Right atrium auricular region (tissue), 2 donors: ENCODE measurements around the gene CPPED1. TPM values are rescaled to one million over a fixed set of nuclear protein-coding genes. Genes with fewer than 3 reads are reported as not detected.

ENCODE experiments used
- DNase-seq: peaks from one replicate; pipeline ENCODE4 v3.0.0-alpha.2; 2019; ENCODE audit warnings: low spot score
- H3K27ac ChIP-seq, 2 donors: fragments of 200-600 bp; sonication (generic); 1 replicate in 1 of 2; 2 replicates in 1 of 2; pipeline ENCODE4 v1.5.1; 2016 to 2019
- H3K27me3 ChIP-seq, 2 donors: fragments of 200-600 bp; sonication (generic); one replicate each; pipeline versions ENCODE4 v1.5.1 to v1.6.0; 2017 to 2019
- H3K36me3 ChIP-seq: fragments of 200-600 bp; sonication (generic); one replicate; pipeline ENCODE4 v1.5.1; 2016
- H3K4me1 ChIP-seq, 2 donors: fragments of 200-600 bp; sonication (generic); one replicate each; pipeline versions ENCODE4 v1.5.1 to v1.6.0; 2017 to 2019
- H3K4me3 ChIP-seq, 2 donors: fragments of 200-600 bp; sonication (generic); 1 replicate in 1 of 2; 2 replicates in 1 of 2; pipeline ENCODE4 v1.5.1; 2017 to 2019; ENCODE audit warnings: mild to moderate bottlenecking in 1 of 2, moderate library complexity in 1 of 2
- H3K9me3 ChIP-seq, 2 donors: fragments of 200-600 bp; sonication (generic); one replicate each; pipeline ENCODE4 v1.5.1; 2019
- total RNA-seq, 2 donors: library from RNA; depleted of rRNA; stranded (reverse); fragments of >200 nt; gene quantifications; one replicate each; pipeline ENCODE4 v1.1.0, GENCODE V29; 2016
- TF ChIP-seq, protein P1 (sequence below), 2 donors: fragments of 200-600 bp; sonication (generic); IDR thresholded peaks; one replicate each; pipeline ENCODE4 v1.5.1; 2019; ENCODE audit warnings: antibody characterized with exemption in 2 of 2

Gene CPPED1, protein sequence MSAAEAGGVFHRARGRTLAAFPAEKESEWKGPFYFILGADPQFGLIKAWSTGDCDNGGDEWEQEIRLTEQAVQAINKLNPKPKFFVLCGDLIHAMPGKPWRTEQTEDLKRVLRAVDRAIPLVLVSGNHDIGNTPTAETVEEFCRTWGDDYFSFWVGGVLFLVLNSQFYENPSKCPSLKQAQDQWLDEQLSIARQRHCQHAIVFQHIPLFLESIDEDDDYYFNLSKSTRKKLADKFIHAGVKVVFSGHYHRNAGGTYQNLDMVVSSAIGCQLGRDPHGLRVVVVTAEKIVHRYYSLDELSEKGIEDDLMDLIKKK
- total RNA-seq, result 1 to 10 TPM; 5.9 to 6.4 TPM

DNA sequence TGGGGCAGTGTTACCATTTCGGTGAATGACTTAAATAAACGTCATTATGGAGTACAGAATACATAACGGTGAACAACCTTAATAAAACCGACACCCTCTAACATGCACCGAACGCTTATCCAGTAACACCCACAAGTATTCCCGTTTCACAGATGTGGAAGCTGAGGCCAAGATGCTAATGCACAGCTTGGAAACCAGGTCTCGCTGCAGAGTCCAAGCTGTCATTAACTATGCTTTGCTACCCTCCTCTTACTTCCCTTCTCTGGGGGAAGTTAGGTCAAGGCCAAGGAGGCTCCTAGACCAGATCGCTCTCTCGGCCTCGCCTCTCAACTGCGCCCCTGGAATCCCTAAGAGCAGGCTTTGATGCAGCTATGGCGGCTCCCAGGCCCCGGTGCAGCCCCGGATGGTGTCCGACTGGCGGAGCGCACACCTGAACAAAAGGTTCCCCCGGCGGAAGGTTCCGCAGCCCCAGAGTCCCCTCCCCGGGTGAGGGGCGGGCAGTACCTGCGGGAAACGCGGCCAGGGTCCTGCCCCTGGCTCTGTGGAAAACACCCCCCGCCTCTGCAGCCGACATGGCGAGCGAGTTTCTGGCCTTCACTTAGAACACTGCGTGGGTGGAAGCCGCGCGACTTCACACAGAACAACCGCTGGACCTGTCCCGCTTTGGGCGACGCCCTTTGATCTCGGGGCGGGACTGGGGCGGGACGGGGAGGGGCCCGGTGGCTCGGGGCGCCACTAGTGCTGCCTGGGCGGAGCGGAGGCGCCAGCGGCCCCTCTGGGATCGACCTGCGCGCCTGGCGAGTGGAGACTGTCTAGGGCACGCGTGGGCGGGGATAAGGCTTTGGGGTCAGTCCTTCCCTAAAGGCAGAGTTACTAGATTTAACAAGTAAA lies at the start of gene CPPED1:
CPPED1 (minus strand) TSS at position 685 of the 891 bp plus-strand sequence; CDS start at position 574, 111 bp downstream.
- Histone ChIP-seq H3K27ac (peak within 1 kb of the TSS; percentile 77 to 84), H3K9me3 (no peaks in the 10 kb centered on the region), H3K27me3 (no peaks in the 10 kb centered on the region), H3K4me3 (peak within 1 kb of the TSS; percentile 51 to 62), H3K4me1 (peaks cover 0 to 32% of the 10 kb centered on the region in 2 donors), H3K36me3 (no peaks in the 10 kb centered on the region)
- peak; percentile 88 for DNase-seq
- TF ChIP-seq, protein P1, sequence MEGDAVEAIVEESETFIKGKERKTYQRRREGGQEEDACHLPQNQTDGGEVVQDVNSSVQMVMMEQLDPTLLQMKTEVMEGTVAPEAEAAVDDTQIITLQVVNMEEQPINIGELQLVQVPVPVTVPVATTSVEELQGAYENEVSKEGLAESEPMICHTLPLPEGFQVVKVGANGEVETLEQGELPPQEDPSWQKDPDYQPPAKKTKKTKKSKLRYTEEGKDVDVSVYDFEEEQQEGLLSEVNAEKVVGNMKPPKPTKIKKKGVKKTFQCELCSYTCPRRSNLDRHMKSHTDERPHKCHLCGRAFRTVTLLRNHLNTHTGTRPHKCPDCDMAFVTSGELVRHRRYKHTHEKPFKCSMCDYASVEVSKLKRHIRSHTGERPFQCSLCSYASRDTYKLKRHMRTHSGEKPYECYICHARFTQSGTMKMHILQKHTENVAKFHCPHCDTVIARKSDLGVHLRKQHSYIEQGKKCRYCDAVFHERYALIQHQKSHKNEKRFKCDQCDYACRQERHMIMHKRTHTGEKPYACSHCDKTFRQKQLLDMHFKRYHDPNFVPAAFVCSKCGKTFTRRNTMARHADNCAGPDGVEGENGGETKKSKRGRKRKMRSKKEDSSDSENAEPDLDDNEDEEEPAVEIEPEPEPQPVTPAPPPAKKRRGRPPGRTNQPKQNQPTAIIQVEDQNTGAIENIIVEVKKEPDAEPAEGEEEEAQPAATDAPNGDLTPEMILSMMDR (IDR thresholded peaks at IDR 0.05), result no peak

DNA sequence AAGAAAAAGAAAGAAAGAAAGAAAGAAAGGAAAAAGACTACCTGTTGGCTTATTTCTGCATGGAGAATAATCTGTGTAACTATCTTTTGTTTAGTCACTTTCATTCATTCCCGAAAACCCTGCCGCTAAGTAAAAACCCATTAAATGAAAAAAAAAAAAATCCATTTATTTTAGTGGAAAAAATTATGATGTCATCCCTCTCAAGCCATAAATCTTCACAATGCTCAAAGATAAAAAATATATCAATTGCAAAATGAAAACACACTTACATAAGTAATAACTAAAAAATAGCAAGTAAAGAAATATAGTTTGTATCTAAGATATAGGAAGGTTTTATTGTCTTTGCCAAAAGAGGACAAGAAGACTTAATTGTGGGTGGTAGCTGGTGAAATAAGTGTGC lies 46.5 kb upstream of the CPPED1 start:
- H3K27me3 ChIP-seq, result no peaks in the 10 kb centered on the region
- no peaks in the 10 kb centered on the region for H3K4me1 ChIP-seq
- TF ChIP-seq, protein P1 (IDR thresholded peaks at IDR 0.05), result no peak
- no peak overlapping the region for H3K27ac ChIP-seq
- DNase-seq, result no peak
- no peaks in the 10 kb centered on the region for H3K36me3 ChIP-seq
- H3K9me3 ChIP-seq, result no peaks in the 10 kb centered on the region
- H3K4me3 ChIP-seq, result no peak overlapping the region

DNA sequence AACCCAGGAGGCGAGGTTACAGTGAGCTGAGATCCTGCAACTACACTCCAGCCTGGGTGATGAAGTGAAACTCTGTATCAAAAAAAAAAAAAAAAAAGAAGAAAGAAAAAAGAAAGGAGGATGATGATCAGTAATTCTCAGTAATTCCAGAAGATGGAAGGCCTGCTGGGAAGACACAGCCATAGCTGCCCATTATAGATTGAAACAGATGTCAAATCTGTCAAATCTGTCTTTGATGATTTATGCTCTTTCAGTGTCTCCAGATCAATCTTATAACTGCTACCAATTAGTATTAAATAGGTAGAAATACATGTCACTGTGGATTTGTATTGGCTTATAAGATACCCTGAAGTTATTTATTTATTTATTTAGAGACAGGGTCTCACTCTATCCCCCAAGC lies 42.9 kb upstream of the CPPED1 start:
- Histone ChIP-seq H3K9me3 (no peaks in the 10 kb centered on the region), H3K4me3 (no peak overlapping the region), H3K36me3 (no peaks in the 10 kb centered on the region), H3K27ac (no peak overlapping the region), H3K4me1 (no peaks in the 10 kb centered on the region), H3K27me3 (no peaks in the 10 kb centered on the region)
- TF ChIP-seq, protein P1 (IDR thresholded peaks at IDR 0.05), result no peak
- no peak for DNase-seq

- Histone ChIP-seq H3K27ac (no peak overlapping the region), H3K4me1 (no peaks in the 10 kb centered on the region), H3K4me3 (no peak overlapping the region), H3K27me3 (no peaks in the 10 kb centered on the region), H3K36me3 (no peaks in the 10 kb centered on the region), H3K9me3 (no peaks in the 10 kb centered on the region)
- DNase-seq, result no peak
- TF ChIP-seq, protein P1 (IDR thresholded peaks at IDR 0.05), result no peak
These were observed 41.6 kb upstream of the CPPED1 start for GRCh38 chr16:12845282-12845681.

GRCh38 chr16:12837756-12838155 lies 34.1 kb upstream of the CPPED1 start:
- Histone ChIP-seq H3K36me3 (no peaks in the 10 kb centered on the region), H3K9me3 (peaks cover 0 to 14% of the 10 kb centered on the region in 2 donors), H3K27me3 (no peaks in the 10 kb centered on the region), H3K4me1 (no peaks in the 10 kb centered on the region), H3K4me3 (no peak overlapping the region), H3K27ac (no peak overlapping the region)
- TF ChIP-seq, protein P1 (IDR thresholded peaks at IDR 0.05), result no peak
- no peak for DNase-seq
